ENCODE measurements around the gene POLD3. TPM values are rescaled to one million over a fixed set of nuclear protein-coding genes. Genes with fewer than 3 reads are reported as not detected.

The POLD3 gene
- total RNA-seq, 4 donors from 2014 or later, result 9.1 to 13.6 (median 9.2) TPM

DNA sequence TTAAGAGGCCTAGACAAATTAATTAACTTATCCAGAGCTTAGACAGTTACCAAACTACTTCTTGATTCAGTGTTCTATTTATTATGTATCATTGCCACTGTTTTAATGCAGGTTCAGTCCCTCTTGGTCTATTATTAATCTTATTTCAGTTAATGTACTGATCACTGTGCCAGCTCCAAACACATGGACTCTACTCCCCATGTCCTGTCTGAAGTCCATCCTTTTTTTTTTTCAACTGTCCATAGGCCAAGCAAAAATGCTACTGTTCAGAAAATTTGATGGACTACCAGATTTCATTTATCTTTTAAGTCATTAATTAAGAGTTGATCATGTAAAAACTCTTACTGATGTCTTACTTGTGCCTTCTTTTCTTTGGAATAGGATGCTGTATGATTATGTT lies 11.9 kb downstream of the POLD3 start:
- Histone ChIP-seq H3K36me3 (peaks cover 0 to 61% (median 15%) of the 10 kb centered on the region in 4 donors), H3K9me3 (no peaks in the 10 kb centered on the region), H3K4me1 (peaks cover 0 to 9% (median 1%) of the 10 kb centered on the region in 4 donors), H3K4me3 (no peak overlapping the region), H3K27me3 (no peaks in the 10 kb centered on the region), H3K27ac (replicated peaks in 1 of 4) (no peak overlapping the region)
- TF ChIP-seq POLR2AphosphoS5 (IDR thresholded peaks at IDR 0.05) (no peak), EP300 (IDR thresholded peaks at IDR 0.05) (no peak), POLR2A (IDR thresholded peaks at IDR 0.05; ENCODE audit: low read depth) (no peak)
- TF ChIP-seq, protein P1, sequence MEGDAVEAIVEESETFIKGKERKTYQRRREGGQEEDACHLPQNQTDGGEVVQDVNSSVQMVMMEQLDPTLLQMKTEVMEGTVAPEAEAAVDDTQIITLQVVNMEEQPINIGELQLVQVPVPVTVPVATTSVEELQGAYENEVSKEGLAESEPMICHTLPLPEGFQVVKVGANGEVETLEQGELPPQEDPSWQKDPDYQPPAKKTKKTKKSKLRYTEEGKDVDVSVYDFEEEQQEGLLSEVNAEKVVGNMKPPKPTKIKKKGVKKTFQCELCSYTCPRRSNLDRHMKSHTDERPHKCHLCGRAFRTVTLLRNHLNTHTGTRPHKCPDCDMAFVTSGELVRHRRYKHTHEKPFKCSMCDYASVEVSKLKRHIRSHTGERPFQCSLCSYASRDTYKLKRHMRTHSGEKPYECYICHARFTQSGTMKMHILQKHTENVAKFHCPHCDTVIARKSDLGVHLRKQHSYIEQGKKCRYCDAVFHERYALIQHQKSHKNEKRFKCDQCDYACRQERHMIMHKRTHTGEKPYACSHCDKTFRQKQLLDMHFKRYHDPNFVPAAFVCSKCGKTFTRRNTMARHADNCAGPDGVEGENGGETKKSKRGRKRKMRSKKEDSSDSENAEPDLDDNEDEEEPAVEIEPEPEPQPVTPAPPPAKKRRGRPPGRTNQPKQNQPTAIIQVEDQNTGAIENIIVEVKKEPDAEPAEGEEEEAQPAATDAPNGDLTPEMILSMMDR (IDR thresholded peaks at IDR 0.05), result no peak
- intact Hi-C loops (cut with DNase I), result no loop called here
- no peak for DNase-seq (ENCODE audit: extremely low spot score)

GRCh38 chr11:74605403-74605802 lies 13.0 kb downstream of the POLD3 start:
- intact Hi-C loops (cut with DNase I), result no loop called here
- no peaks in the 10 kb centered on the region for H3K27me3 ChIP-seq
- peaks cover 0 to 55% (median 9%) of the 10 kb centered on the region in 4 donors for H3K36me3 ChIP-seq
- no peak overlapping the region for H3K27ac ChIP-seq (replicated peaks in 1 of 4)
- H3K9me3 ChIP-seq, result no peaks in the 10 kb centered on the region
- WGBS, result 85% methylated on average over 5 of the region's 5 CpGs
- H3K4me3 ChIP-seq, result no peak overlapping the region
- peaks cover 0 to 9% (median 1%) of the 10 kb centered on the region in 4 donors for H3K4me1 ChIP-seq
- TF ChIP-seq POLR2A (IDR thresholded peaks at IDR 0.05; ENCODE audit: low read depth), result no peak
- TF ChIP-seq POLR2AphosphoS5 (IDR thresholded peaks at IDR 0.05), result no peak
- no peak for TF ChIP-seq EP300 (IDR thresholded peaks at IDR 0.05)
- TF ChIP-seq, protein P1 (IDR thresholded peaks at IDR 0.05), result no peak
- DNase-seq (ENCODE audit: extremely low spot score), result no peak

GRCh38 chr11:74608431-74608830 lies 16.0 kb downstream of the POLD3 start:
- H3K4me3 ChIP-seq, result no peak overlapping the region
- peaks cover 9 to 31% (median 26%) of the 10 kb centered on the region in 4 donors for H3K4me1 ChIP-seq
- WGBS, result 84% methylated on average over 4 of the region's 4 CpGs
- no peaks in the 10 kb centered on the region for H3K9me3 ChIP-seq
- H3K36me3 ChIP-seq, result peaks cover 0 to 47% (median 14%) of the 10 kb centered on the region in 4 donors
- intact Hi-C loops (cut with DNase I), result no loop called here
- TF ChIP-seq, protein P1 (IDR thresholded peaks at IDR 0.05), result no peak
- TF ChIP-seq POLR2A (IDR thresholded peaks at IDR 0.05; ENCODE audit: low read depth) (no peak), POLR2AphosphoS5 (IDR thresholded peaks at IDR 0.05) (no peak), EP300 (IDR thresholded peaks at IDR 0.05) (no peak)
- no peaks in the 10 kb centered on the region for H3K27me3 ChIP-seq
- no peak overlapping the region for H3K27ac ChIP-seq (replicated peaks in 1 of 4)
- DNase-seq (ENCODE audit: extremely low spot score), result no peak

DNA sequence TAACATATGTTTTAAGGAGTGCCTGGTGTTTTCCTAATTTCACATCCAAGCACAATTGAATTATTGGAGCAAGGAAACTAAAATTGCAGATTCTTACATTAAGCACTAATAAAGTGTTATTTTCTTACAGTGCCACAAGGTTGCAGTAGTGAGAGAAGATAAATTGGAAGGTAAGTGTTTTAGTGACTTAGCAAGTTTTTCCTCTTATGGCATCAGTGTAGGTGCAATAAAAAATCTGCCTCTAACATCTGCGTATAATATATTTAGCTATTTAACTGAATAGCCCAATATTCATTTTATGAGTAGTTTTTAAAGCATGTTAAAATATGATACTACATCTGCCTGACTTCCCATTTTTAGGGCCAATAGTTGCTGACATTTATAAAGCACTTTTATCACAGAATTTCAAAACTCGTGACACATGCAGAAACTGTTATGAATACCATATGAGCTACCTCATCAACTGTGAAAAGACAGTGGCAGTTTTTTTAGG lies 19.0 kb downstream of the POLD3 start:
- Histone ChIP-seq H3K4me3 (no peak overlapping the region), H3K9me3 (no peaks in the 10 kb centered on the region), H3K27ac (replicated peaks in 1 of 4) (peak overlapping the region; percentile 69 to 80 (median 78)), H3K36me3 (peaks cover 0 to 30% (median 12%) of the 10 kb centered on the region in 4 donors), H3K27me3 (no peaks in the 10 kb centered on the region), H3K4me1 (peaks cover 9 to 32% (median 29%) of the 10 kb centered on the region in 4 donors)
- intact Hi-C loops (cut with DNase I), result loop anchor here (5.0 kb wide), 1 partner anchor 116 kb away; no protein-coding TSS in a partner anchor
- no peak for DNase-seq (ENCODE audit: extremely low spot score)
- TF ChIP-seq EP300 (IDR thresholded peaks at IDR 0.05), result no peak
- peak in 1 of 2 donors; percentile 43 for TF ChIP-seq POLR2AphosphoS5 (IDR thresholded peaks at IDR 0.05)
- TF ChIP-seq, protein P1 (IDR thresholded peaks at IDR 0.05), result peak; percentile 52 to 75 (median 56)
- WGBS, result 33% methylated on average over 2 of the region's 2 CpGs

GRCh38 chr11:74612877-74613276 lies 20.5 kb downstream of the POLD3 start:
- no peak for DNase-seq (ENCODE audit: extremely low spot score)
- Histone ChIP-seq H3K4me1 (peaks cover 9 to 41% (median 29%) of the 10 kb centered on the region in 4 donors), H3K27me3 (no peaks in the 10 kb centered on the region), H3K9me3 (no peaks in the 10 kb centered on the region), H3K36me3 (peaks cover 0 to 24% (median 9%) of the 10 kb centered on the region in 4 donors), H3K4me3 (no peak overlapping the region), H3K27ac (replicated peaks in 1 of 4) (peak overlapping the region; percentile 69 to 80 (median 78))
- WGBS, result 41% methylated on average over 3 of the region's 3 CpGs
- intact Hi-C loops (cut with DNase I), result loop anchor here (5.0 kb wide), 1 partner anchor 114 kb away; no protein-coding TSS in a partner anchor
- no peak for TF ChIP-seq POLR2A (IDR thresholded peaks at IDR 0.05; ENCODE audit: low read depth)
- TF ChIP-seq, protein P1 (IDR thresholded peaks at IDR 0.05), result no peak
- peak in 1 of 2 donors; percentile 53 for TF ChIP-seq POLR2AphosphoS5 (IDR thresholded peaks at IDR 0.05)
- no peak for TF ChIP-seq EP300 (IDR thresholded peaks at IDR 0.05)

Data from esophagus muscularis mucosa (tissue), 4 donors.